ENCODE measurements around the gene FGD6.

The FGD6 gene

DNA sequence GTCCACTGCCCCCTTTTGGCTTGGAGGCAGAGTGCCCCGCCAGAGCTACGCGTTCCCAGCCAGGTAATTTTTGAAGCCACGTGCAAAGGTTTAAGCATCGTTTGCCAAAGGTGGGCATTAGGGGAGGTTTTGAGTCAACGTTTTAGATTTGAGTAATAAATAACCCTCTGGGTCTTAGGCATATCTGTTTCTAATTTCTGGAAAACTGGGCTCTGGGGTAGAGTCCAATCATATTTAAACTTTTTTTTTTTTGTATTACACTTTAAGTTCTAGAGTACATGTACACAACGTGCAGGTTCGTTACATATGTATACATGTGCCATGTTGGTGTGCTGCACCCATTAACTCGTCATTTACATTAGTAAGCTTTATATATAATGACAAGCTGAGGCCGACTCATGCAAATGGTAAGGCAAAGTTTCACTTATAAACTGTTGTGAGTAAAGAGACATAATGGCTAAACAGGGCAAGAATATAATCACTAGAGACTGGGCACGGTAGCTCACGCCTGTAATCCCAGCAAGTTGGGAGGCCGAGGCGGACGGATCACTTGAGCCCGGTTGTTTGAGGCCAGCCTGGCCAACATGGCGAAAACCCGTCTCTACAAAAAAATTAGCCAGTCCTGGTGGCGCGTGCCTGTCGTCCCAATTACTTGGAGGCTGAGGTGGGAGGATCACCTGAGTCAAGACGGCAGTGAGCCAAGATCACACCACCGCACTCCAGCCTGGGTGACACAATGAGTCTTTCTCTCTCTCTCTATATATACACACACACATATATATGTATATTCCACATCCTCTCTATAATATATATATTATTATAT is 143.4 kb downstream of the FGD6 start:
- DNase-seq: no peak

DNA sequence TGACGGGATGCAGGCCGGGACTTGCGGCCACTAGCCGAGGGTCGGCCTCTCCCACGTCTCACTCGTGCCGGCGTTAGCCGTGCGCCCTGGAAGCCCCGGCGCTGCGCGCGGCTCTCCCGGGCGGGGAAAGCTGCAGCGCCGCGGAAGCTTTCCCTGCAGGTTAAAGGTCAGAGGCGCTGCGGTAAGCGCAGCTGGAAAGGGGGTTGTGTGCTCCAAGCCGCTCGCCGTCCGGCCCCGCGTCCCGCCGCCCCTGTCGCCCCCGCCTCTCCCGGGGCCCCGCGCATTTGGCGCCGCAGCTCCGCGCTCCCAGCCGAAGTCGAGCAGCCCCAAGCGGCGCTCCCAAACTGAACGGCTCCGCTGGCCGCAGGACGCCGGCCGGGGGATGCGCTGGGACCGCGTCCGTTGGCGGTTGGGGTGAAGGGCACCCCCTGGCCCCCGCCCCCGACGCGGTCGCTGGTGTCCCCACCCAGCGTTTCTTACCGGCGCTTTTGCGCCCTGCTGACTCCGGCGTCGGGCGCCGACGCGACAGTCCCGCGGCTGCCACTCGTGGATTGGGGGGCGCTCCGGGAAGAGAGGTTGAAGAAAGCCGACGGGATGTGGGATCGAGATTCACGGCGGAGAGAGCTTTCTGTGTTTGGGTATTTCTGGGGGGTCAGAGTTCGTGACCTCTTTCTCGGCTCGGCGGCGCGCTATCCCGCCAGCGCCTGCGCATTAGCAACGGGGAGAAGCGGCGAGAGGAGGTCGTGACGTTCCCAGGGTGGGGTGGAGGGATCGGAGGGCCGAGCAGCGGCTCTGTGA is 144.2 kb downstream of the FGD6 start, which contains the start of gene NR2C1:
NR2C1 (minus strand) TSS at position 719 of the 798 bp plus-strand sequence. CDS start 6,234 bp downstream, outside the sequence.
- peak; percentile 85 for DNase-seq

DNA sequence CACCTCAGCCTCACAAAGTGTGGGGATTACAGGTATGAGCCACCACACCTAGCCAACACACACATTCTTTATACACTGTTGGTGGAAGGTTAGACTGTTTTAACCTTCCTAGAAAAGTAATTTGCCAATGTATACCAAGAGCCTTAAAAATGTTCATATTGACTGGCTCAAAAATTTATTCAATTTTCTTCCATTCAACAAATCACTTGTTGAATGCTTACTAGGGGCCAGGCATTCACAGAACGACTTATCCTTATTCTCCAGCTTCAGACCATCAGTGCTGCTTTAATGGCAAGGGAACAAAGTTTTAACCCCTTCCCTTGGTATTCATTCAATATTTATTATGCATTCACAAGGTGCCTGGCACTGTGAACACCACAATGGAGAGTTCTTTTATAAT is 146.9 kb downstream of the FGD6 start:
- no peak for DNase-seq

DNA sequence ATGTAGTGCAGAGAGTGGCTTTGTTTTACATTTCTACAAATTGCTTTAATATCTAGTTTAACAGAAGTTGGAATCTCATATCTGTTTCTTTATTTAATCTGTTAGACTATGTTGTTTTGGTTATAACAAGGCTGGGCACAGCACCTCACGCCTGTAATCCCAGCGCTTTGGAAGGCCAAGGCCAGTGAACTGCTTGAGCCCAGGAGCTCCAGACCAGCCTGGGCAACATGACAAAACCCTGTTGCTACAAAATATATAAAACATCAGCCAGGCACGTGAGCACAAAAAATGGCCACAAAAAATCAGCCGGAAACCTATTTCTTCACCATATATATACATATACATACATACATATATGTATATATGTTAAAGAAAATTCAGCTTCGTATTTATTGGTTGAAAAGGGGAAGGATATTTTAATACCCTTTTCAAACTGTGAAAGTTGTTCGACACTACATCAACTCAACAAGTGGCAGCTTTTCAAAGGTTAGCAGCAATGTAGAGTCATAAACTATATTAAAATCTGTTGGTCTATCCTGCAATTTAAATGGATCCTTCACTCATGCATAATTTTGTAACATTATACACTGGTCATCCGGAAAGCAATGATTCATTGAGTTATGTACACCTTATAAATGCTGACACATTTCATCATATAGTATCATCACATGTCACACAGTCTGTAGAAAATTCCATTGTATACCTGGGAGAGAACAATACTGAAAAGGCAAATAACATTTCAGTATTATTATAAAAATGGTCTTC is 151.0 kb downstream of the FGD6 start:
- DNase-seq: no peak

DNA sequence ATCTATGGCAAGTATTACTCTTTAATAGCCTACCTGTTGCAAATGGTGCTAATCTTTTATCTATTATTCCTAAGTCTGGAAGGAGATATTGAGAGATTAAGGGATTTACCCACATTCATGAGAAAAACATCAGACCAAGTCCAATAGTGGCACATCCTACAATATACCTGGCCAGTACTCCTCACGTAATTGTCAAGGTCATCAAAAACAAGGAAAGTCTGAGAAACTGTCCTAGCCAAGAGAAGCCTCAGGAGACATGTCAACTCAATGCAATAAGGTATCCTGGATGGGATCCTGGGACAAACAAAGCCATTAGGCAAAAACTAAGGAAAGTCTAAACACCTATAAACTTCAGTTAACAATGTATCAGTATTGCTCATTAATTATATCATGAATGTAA is 156.3 kb downstream of the FGD6 start:
- DNase-seq: no peak

DNA sequence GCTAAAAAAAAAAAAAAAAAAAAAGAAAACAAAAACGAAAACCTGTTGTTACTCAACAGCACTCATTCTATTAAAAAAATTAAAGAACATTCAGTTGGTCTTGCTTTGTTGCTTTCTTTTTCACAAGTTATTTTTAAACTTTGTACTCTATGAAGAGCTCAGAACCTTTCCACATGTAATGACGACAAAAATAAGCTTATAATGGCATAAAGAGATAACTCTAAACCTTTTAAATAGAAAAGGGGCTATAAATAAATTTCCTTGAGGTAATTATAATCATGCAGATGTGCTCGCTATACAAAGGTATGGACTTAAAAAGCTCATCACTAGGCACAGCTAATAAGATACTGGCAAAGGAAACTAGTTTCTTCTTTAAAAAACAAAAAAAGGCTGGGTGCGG is 157.3 kb downstream of the FGD6 start:
- no peak for DNase-seq

DNA sequence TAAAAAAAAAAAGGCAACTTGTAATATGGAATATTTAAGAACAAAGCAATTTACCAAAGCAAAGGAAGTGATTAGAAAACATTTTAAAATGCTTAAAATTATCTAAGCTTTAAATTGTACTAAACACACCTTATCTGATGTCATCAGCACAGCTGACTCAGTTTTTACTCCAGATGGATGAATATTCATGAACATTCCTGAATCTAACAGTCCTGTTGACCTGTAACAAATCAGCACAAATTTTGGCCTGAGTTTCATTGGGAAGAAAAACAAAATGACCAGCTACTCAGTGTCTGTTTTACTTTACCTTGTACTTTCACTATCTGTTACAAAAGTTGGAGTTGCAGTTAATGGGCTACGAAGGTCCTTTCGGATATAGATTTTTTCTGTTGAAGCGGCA is 159.8 kb downstream of the FGD6 start:
- no peak for DNase-seq

DNA sequence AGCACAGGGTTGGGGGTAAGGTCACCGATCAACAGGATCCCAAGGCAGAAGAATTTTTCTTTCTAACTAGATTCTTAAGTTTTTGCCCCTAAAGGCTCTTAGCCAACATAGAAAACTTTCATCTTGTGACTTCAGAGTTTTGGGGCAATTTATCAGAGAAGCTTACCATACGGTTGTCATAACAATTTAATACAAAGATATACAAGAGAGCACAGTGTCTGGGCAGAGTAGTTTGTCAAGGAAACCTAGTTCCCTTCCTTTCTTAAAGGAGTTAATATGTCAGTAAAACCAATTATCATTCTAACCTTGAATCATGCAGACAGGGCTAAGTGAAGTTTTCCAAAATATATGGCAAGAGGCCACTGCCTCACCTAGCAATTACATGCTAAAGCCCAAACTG is 162.2 kb downstream of the FGD6 start:
- no peak for DNase-seq

DNA sequence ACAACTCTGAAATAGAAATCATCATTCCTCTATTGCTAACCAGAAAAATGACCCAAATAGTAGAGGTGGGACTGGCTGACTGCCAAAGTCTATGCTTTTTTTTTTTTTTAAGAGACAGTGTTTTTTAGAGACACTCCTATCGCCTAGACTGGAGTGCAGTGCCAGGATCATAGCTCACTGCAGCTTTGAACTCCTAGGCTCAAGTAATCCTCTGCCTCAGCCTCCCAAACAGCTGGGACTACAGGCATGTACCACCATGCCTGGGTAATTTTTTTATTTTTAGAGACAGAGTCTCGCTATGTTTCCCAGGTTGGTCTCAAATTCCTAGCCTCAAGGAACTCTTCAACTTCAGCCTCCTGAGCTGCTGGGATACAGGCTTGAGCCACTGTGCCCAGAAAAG is 163.1 kb downstream of the FGD6 start:
- DNase-seq: no peak

DNA sequence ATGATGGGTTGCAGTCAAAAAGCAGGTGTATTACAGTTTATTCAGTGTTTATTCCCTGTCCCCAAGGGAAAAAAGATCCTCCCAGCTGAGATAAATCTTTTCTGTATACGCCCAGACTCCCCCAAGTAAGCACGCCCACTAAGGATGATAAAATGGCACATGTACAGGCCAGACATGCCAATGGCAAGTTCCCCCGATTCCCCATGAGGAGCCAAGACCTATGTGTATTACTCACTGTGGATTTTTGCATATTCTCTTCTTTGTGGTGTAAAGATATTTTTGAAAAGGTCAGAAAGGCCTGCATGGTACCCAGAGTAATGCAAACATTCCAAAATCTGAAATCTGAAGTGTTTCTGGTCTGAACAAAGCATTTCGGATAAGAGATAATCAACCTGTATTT is 166.0 kb downstream of the FGD6 start:
- no peak for DNase-seq

DNA sequence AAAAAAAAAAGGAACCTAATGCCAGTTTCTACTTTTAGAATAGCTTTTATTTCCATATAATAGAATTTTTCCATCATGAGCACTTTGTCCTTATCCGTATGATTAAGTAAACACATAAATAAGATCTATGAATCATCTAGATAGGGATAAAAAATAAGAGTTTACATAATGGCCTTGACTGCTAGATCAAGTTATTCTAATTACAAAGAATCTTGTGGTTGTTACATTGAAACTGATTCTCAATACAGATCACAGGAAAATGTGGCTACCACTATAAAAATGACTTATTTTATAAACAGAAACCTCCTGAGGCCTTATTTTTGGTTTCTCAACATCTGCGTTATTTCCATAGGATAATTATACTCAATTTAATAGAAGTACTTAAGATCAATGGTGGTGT is 179.4 kb downstream of the FGD6 start:
- DNase-seq: no peak

DNA sequence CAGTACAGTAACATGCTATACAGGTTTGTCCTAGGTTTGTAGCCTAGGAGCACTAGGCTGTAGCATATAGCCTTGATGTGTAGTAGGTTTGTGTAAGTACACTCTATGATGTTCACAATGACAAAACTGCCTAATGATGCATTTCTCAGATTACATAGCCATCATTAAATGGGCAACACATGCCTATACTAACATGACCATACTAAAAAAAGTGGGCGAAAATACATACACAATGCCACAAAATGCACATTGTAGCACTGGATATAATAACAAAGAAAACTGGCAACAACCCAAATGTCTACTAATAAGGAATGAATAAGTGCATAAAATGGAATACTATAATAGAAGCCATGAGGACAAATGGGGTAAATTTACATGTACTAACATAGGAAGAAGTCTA is 182.5 kb downstream of the FGD6 start:
- no peak for DNase-seq

All from kidney glomerular epithelial cell (primary cell).